GM12878 (cell line): ENCODE data around the gene EZH2. TPM values are rescaled to one million over a fixed set of nuclear protein-coding genes. Genes with fewer than 3 reads are reported as not detected.

Source experiments
- ATAC-seq: fragments of 200-7000 bp; cut with Tn5 transposase; 3 replicates; pipeline ENCODE4 v1.9.1; 2020; ENCODE audit warnings: mild to moderate bottlenecking, moderate library complexity
- BruUV-seq: library from RNA; stranded (reverse); fragments of 400-500 nt; replicated peaks from 2 replicates; lab custom pipeline; 2021; lab: Mats Ljungman, UMichigan
- CTCF ChIA-PET: fragments of 300-600 bp; sonication (Branson Sonifier 250); formaldehyde crosslinking; extraction: SDS; loops from one replicate; lab custom pipeline; 2021; ENCODE audit warnings: inconsistent platforms; lab: Yijun Ruan, JAX
- POLR2A ChIA-PET: fragments of 350-600 bp; formaldehyde crosslinking; extraction: SDS; loops from one replicate; lab custom pipeline; 2021; ENCODE audit warnings: inconsistent platforms; lab: Charles Lee
- RAD21 ChIA-PET: fragments of 300-600 bp; sonication (Branson Sonifier 250); formaldehyde crosslinking; loops from one replicate; lab custom pipeline; 2023; ENCODE audit warnings: antibody characterized with exemption; ENCODE audit not compliant: unreplicated experiment; lab: Charles Lee
- SMC1A ChIA-PET: fragments of 300-600 bp; sonication (Branson Sonifier 250); formaldehyde crosslinking; loops from one replicate; lab custom pipeline; 2023; ENCODE audit not compliant: unreplicated experiment, uncharacterized antibody; lab: Charles Lee
- DNase-seq: peaks from one replicate; pipeline ENCODE4 v3.0.0-alpha.2; 2011; ENCODE audit warnings: low read depth, low spot score
- FAIRE-seq: peaks from 3 replicates; lab custom pipeline; 2011; peaks lifted over from hg19 to GRCh38; lab: Jason Lieb, UNC
- H2AFZ ChIP-seq: 2 replicates; pipeline ENCODE4 v1.6.0; 2011; ENCODE audit warnings: low read depth, low read length, control low read depth; ENCODE audit not compliant: control insufficient read depth
- H3K27ac ChIP-seq: 2 replicates; pipeline ENCODE4 v1.5.1; 2011; ENCODE audit warnings: control low read depth; ENCODE audit not compliant: control insufficient read depth, insufficient read depth
- H3K27me3 ChIP-seq, 2 experiments: replicated peaks in 1 of 2; 2 replicates each; pipeline versions ENCODE4 v1.6.0 to v1.6.1; 2011; ENCODE audit warnings: low read length in 1 of 2; ENCODE audit not compliant: control insufficient read depth in 2 of 2, insufficient read depth in 2 of 2
- H3K36me3 ChIP-seq, 2 experiments: 2 replicates each; pipeline ENCODE4 v1.5.1; 2011; ENCODE audit warnings: low read length in 1 of 2; ENCODE audit not compliant: control insufficient read depth in 2 of 2, insufficient read depth in 2 of 2
- H3K4me1 ChIP-seq: 2 replicates; pipeline ENCODE4 v1.6.1; 2011; ENCODE audit warnings: mild to moderate bottlenecking, low read length, moderate library complexity, mixed read lengths; ENCODE audit not compliant: control insufficient read depth, insufficient read depth
- H3K4me2 ChIP-seq: 2 replicates; pipeline ENCODE4 v1.6.0; 2011; ENCODE audit warnings: control low read depth; ENCODE audit not compliant: control insufficient read depth, insufficient read depth
- H3K4me3 ChIP-seq: fragments of 200-600 bp; sonication (generic); 2 replicates; pipeline ENCODE4 v1.5.1; 2016
- H3K79me2 ChIP-seq: 2 replicates; pipeline ENCODE4 v1.6.0; 2011; ENCODE audit warnings: low read length; ENCODE audit not compliant: control insufficient read depth, insufficient read depth
- H3K9ac ChIP-seq: 2 replicates; pipeline ENCODE4 v1.8.0; 2011; ENCODE audit warnings: low read length, control low read depth, mixed read lengths; ENCODE audit not compliant: control insufficient read depth, insufficient read depth
- H3K9me3 ChIP-seq: replicated peaks from 3 replicates; pipeline ENCODE4 v1.5.1; 2011; ENCODE audit warnings: mild to moderate bottlenecking, low read length; ENCODE audit not compliant: control insufficient read depth, insufficient read depth
- H4K20me1 ChIP-seq: 2 replicates; pipeline ENCODE4 v1.6.0; 2011; ENCODE audit not compliant: control insufficient read depth, insufficient read depth
- CREB1 ChIP-seq: IDR thresholded peaks from 2 replicates; pipeline ENCODE4 v1.6.1; 2012; ENCODE audit warnings: low read depth, mild to moderate bottlenecking, inconsistent platforms
- IKZF2 ChIP-seq, 2 experiments: fragments of 450-650 bp; IDR thresholded peaks; 2 replicates each; pipeline ENCODE4 v1.6.1; 2017; ENCODE audit warnings: mild to moderate bottlenecking in 2 of 2, moderate library complexity in 2 of 2
- IRF3 ChIP-seq: fragments of 450-650 bp; IDR thresholded peaks from 2 replicates; pipeline ENCODE4 v1.6.1; 2014; ENCODE audit warnings: mild to moderate bottlenecking
- NFIC ChIP-seq: IDR thresholded peaks from 2 replicates; pipeline ENCODE4 v1.6.1; 2012; ENCODE audit warnings: low read depth, mild to moderate bottlenecking, inconsistent platforms, low read length, moderate library complexity
- POLR2A ChIP-seq: IDR thresholded peaks from 2 replicates; pipeline ENCODE4 v1.6.1; 2011; ENCODE audit warnings: low read depth, mild to moderate bottlenecking, low read length
- RELB ChIP-seq: fragments of 450-650 bp; IDR thresholded peaks from 2 replicates; pipeline ENCODE4 v1.6.1; 2017; ENCODE audit warnings: low read depth, mild to moderate bottlenecking, moderate library complexity
- RUNX3 ChIP-seq: IDR thresholded peaks from 2 replicates; pipeline ENCODE4 v1.6.1; 2012; ENCODE audit warnings: low read length, inconsistent platforms
- ZNF24 ChIP-seq: fragments of 450-650 bp; IDR thresholded peaks from 2 replicates; pipeline ENCODE4 v1.6.1; 2017; ENCODE audit warnings: antibody characterized with exemption, mild to moderate bottlenecking
- WGBS: methylation state at CpG from one replicate; pipeline ENCODE4 v1.1.6; 2016; ENCODE audit warnings: low lambda C conversion rate; ENCODE audit not compliant: insufficient replicate concordance, insufficient coverage; ENCODE audit errors: missing lambda C conversion rate; 5-methylcytosine and 5-hydroxymethylcytosine counted together
- in situ Hi-C: fragments of 300-500 bp; cut with MboI; formaldehyde crosslinking; loops from 9 replicates; pipeline ENCODE4 v1.14.3; 2018; ENCODE audit warnings: mixed read lengths
- intact Hi-C: fragments of 100-400 bp; cut with micrococcal nuclease; formaldehyde crosslinking; loops from one replicate; pipeline ENCODE4 v1.14.2; 2022; ENCODE audit not compliant: unreplicated experiment
- polyA plus RNA-seq, 11 experiments: library from polyadenylated mRNA; depleted of rRNA in 4 of 11; unstranded in 6 of 11; stranded (reverse) in 5 of 11; fragments of >200 nt; fragmentation: Nextera tagmentation in 4 of 11; fragmentation: Illumina TruSeq in 1 of 11; extraction: Ambion mirVana in 4 of 11; extraction: Trizol in 1 of 11; gene quantifications; 1 replicate in 1 of 11; 2 replicates in 10 of 11; pipeline versions ENCODE4 v1.2.1 to v1.2.3, GENCODE V29; 2011 to 2016; ENCODE audit warnings: inconsistent platforms in 2 of 11, missing spikeins in 2 of 11, low read depth in 1 of 11
- total RNA-seq, 4 experiments: library from RNA; depleted of rRNA in 3 of 4; stranded (reverse); fragments of >200 nt in 3 of 4; fragmentation: Illumina TruSeq in 1 of 4; extraction: Trizol in 1 of 4; gene quantifications; 2 replicates each; pipeline versions ENCODE4 v1.2.1 to v1.2.3, GENCODE V29; 2013 to 2021
- TF ChIP-seq, protein P1 (sequence below): IDR thresholded peaks from 2 replicates; pipeline ENCODE4 v1.6.1; 2011; ENCODE audit warnings: mild to moderate bottlenecking, low read depth, low read length, moderate library complexity; ENCODE audit not compliant: insufficient replicate concordance

Gene EZH2
- total and polyA plus RNA-seq, 10 of the 15 experiments (the other 5 are each of a cell fraction or from before 2014, with no cell fraction given) = 19.4 to 69.6 (median 40.8) TPM

GRCh38 chr7:148856891-148857290, 27.2 kb downstream of the EZH2 start:
- Histone ChIP-seq H3K36me3 (no peaks in the 10 kb centered on the region; a peak in 1 of 4 replicates), H3K4me1 (peaks cover 14% of the 10 kb centered on the region), H3K9me3 (no peaks in the 10 kb centered on the region), H2AFZ (peak overlapping the region; percentile 38), H4K20me1 (no peaks in the 10 kb centered on the region), H3K27me3 (no peaks in the 10 kb centered on the region), H3K79me2 (peaks cover 82% of the 10 kb centered on the region), H3K4me3 (no peak overlapping the region), H3K9ac (no peak overlapping the region), H3K4me2 (peak overlapping the region; percentile 59), H3K27ac (no peak overlapping the region)
- FAIRE-seq (no peak), DNase-seq (no peak), ATAC-seq (peak; percentile 76)
- TF ChIP-seq NFIC (no peak), IKZF2 (IDR thresholded peaks at IDR 0.05) (0 out of 4 replicates have a peak, but pooled peaks of 1 of the 2 experiments have one; percentile 18), IRF3 (no peak), RUNX3 (peak; percentile 81), RELB (no peak), POLR2A (no peak), ZNF24 (no peak), CREB1 (peak; percentile 41; the same call in 1 of the 2 replicates)
- TF ChIP-seq, protein P1, sequence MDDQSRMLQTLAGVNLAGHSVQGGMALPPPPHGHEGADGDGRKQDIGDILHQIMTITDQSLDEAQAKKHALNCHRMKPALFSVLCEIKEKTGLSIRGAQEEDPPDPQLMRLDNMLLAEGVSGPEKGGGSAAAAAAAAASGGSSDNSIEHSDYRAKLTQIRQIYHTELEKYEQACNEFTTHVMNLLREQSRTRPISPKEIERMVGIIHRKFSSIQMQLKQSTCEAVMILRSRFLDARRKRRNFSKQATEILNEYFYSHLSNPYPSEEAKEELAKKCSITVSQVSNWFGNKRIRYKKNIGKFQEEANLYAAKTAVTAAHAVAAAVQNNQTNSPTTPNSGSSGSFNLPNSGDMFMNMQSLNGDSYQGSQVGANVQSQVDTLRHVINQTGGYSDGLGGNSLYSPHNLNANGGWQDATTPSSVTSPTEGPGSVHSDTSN = no peak
- POLR2A ChIA-PET = interaction anchor here (0.7 kb wide), 1 partner anchor 222 kb away, joined by 4 read pairs; no protein-coding TSS in a partner anchor
- intact Hi-C loops (loop anchor here (1.0 to 2.0 kb wide), 3 partner anchors 28 to 105 kb away; partner anchors contain the start of gene EZH2), in situ Hi-C loops (no loop called here)
- CTCF ChIA-PET = interaction anchor here (1.1 to 1.9 kb wide), 12 partner anchors 8 to 592 kb away, joined by 3 to 19 read pairs (median 7); no protein-coding TSS in a partner anchor
- SMC1A ChIA-PET = interaction anchor here (0.8 to 1.9 kb wide), 9 partner anchors 10 to 144 kb away, joined by 3 to 7 read pairs (median 5); no protein-coding TSS in a partner anchor
- BruUV-seq = no TSS peak
- RAD21 ChIA-PET = interaction anchor here (1.8 to 3.8 kb wide), 2 partner anchors 84 to 107 kb away, joined by 8 to 21 read pairs; no protein-coding TSS in a partner anchor
- WGBS = 6% methylated on average over 5 of the region's 5 CpGs
